H1 (cell line): Measurements from ENCODE around the gene AGAP1. TPM values are rescaled to one million over a fixed set of nuclear protein-coding genes. Genes with fewer than 3 reads are reported as not detected.

Source experiments
- CTCF ChIA-PET: fragments of 300-600 bp; sonication (Branson Sonifier 250); formaldehyde crosslinking; loops from one replicate; lab custom pipeline; 2021; ENCODE audit not compliant: partially characterized antibody; lab: Charles Lee
- POLR2A ChIA-PET: fragments of 300-600 bp; sonication (Branson Sonifier 250); formaldehyde crosslinking; loops from one replicate; lab custom pipeline; 2021; ENCODE audit warnings: inconsistent platforms; ENCODE audit not compliant: partially characterized antibody; lab: Charles Lee
- DNase-seq, 2 experiments: peaks; one replicate each; pipeline versions ENCODE4 v3.0.0 to v3.0.0-alpha.2; 2010 to 2022; ENCODE audit warnings: low spot score in 2 of 2, low read depth in 1 of 2, mixed read lengths in 1 of 2
- FAIRE-seq: peaks from 2 replicates; lab custom pipeline; 2011; peaks lifted over from hg19 to GRCh38; lab: Jason Lieb, UNC
- H2AFZ ChIP-seq: 2 replicates; pipeline ENCODE4 v1.8.1; 2012; ENCODE audit warnings: low read length, inconsistent platforms
- H2AK5ac ChIP-seq: 2 replicates; pipeline ENCODE4 v1.6.1; 2013; ENCODE audit warnings: low read depth, low read length
- H2BK120ac ChIP-seq: replicated peaks from 2 replicates; pipeline ENCODE3; 2013; ENCODE audit warnings: low read depth, low read length, inconsistent platforms
- H2BK12ac ChIP-seq: 2 replicates; pipeline ENCODE4 v1.6.1; 2013; ENCODE audit warnings: low read depth, low read length
- H2BK15ac ChIP-seq: 2 replicates; pipeline ENCODE4 v1.6.1; 2013; ENCODE audit warnings: low read length
- H2BK20ac ChIP-seq: 2 replicates; pipeline ENCODE4 v1.6.1; 2013; ENCODE audit warnings: low read length
- H2BK5ac ChIP-seq: 2 replicates; pipeline ENCODE4 v1.6.1; 2013; ENCODE audit warnings: low read depth, low read length
- H3K14ac ChIP-seq: 2 replicates; pipeline ENCODE4 v1.6.1; 2013; ENCODE audit warnings: inconsistent platforms; ENCODE audit not compliant: insufficient read length
- H3K18ac ChIP-seq: 2 replicates; pipeline ENCODE4 v1.6.1; 2013; ENCODE audit warnings: low read length; ENCODE audit errors: extremely low read depth
- H3K23ac ChIP-seq: 2 replicates; pipeline ENCODE4 v1.6.1; 2013; ENCODE audit warnings: inconsistent platforms; ENCODE audit not compliant: insufficient read length
- H3K23me2 ChIP-seq: 2 replicates; pipeline ENCODE4 v1.6.1; 2013; ENCODE audit warnings: low read depth, low read length
- H3K27ac ChIP-seq: 2 replicates; pipeline ENCODE4 v1.6.1; 2011; ENCODE audit warnings: low read depth, low read length, inconsistent platforms
- H3K27me3 ChIP-seq, 4 experiments: replicated peaks in 1 of 4; 1 replicate in 1 of 4; 2 replicates in 3 of 4; pipeline versions ENCODE4 v1.6.1 to v1.8.1; 2011 to 2013; ENCODE audit warnings: low read length in 3 of 4, mild to moderate bottlenecking in 3 of 4, inconsistent platforms in 2 of 4, mixed read lengths in 2 of 4, moderate library complexity in 1 of 4; ENCODE audit not compliant: control insufficient read depth in 3 of 4, insufficient read depth in 3 of 4; ENCODE audit errors: extremely low read depth in 1 of 4
- H3K36me3 ChIP-seq, 4 experiments: 2 replicates each; pipeline versions ENCODE4 v1.6.1 to v1.8.1; 2011 to 2013; ENCODE audit warnings: mild to moderate bottlenecking in 4 of 4, low read length in 3 of 4, moderate library complexity in 2 of 4, control low read depth in 1 of 4, inconsistent platforms in 1 of 4; ENCODE audit not compliant: insufficient read depth in 4 of 4, control insufficient read depth in 2 of 4
- H3K4ac ChIP-seq: replicated peaks from 2 replicates; pipeline ENCODE3; 2013; ENCODE audit warnings: low read length, low read depth, mixed read lengths, inconsistent platforms; ENCODE audit not compliant: insufficient read length
- H3K4me1 ChIP-seq, 4 experiments: replicated peaks in 1 of 4; 1 replicate in 1 of 4; 2 replicates in 3 of 4; pipeline versions ENCODE4 v1.6.1 to v1.8.1; 2011 to 2013; ENCODE audit warnings: low read length in 3 of 4, inconsistent platforms in 2 of 4, mixed read lengths in 1 of 4; ENCODE audit not compliant: insufficient read depth in 4 of 4, control insufficient read depth in 3 of 4
- H3K4me2 ChIP-seq, 2 experiments: 2 replicates each; pipeline versions ENCODE4 v1.6.1 to v1.8.1; 2011 to 2013; ENCODE audit warnings: low read depth in 2 of 2, low read length in 2 of 2, control low read depth in 1 of 2, inconsistent platforms in 1 of 2, mild to moderate bottlenecking in 1 of 2; ENCODE audit not compliant: insufficient read depth in 1 of 2
- H3K4me3 ChIP-seq, 4 experiments: fragments of 200-600, 300-600 bp in 1 of 4; sonication (generic), shearing (Covaris generic), sonication (Bioruptor Twin) in 1 of 4; 2 replicates each; pipeline versions ENCODE4 v1.5.1 to v1.8.1; 2011 to 2016; ENCODE audit warnings: low read length in 4 of 4, low read depth in 3 of 4, control low read depth in 2 of 4, inconsistent platforms in 2 of 4, mild to moderate bottlenecking in 2 of 4, mixed read lengths in 1 of 4, moderate library complexity in 1 of 4; ENCODE audit not compliant: insufficient read depth in 2 of 4; ENCODE audit errors: extremely low read depth in 1 of 4
- H3K56ac ChIP-seq: replicated peaks from 2 replicates; pipeline ENCODE3; 2013; ENCODE audit warnings: low read depth, mild to moderate bottlenecking, mixed read lengths, low read length, inconsistent platforms; ENCODE audit not compliant: insufficient read length
- H3K79me1 ChIP-seq: 2 replicates; pipeline ENCODE4 v1.6.1; 2013; ENCODE audit warnings: low read depth, low read length, control low read depth
- H3K79me2 ChIP-seq, 2 experiments: 2 replicates each; pipeline versions ENCODE4 v1.6.1 to v1.8.1; 2012 to 2013; ENCODE audit warnings: low read length in 2 of 2, mild to moderate bottlenecking in 2 of 2, inconsistent platforms in 1 of 2; ENCODE audit not compliant: insufficient read depth in 2 of 2, control insufficient read depth in 1 of 2
- H3K9ac ChIP-seq, 4 experiments: replicated peaks in 1 of 4; 1 replicate in 1 of 4; 2 replicates in 3 of 4; pipeline versions ENCODE4 v1.6.1 to v1.8.1; 2011 to 2013; ENCODE audit warnings: low read depth in 3 of 4, low read length in 3 of 4, control low read depth in 2 of 4, mild to moderate bottlenecking in 2 of 4, moderate library complexity in 2 of 4, inconsistent platforms in 1 of 4; ENCODE audit errors: extremely low read depth in 1 of 4
- H3K9me3 ChIP-seq, 2 experiments: 2 replicates each; pipeline versions ENCODE4 v1.6.1 to v1.8.1; 2012 to 2013; ENCODE audit warnings: mild to moderate bottlenecking in 2 of 2, moderate library complexity in 2 of 2, control low read depth in 1 of 2, inconsistent platforms in 1 of 2, low read depth in 1 of 2, low read length in 1 of 2, mixed read lengths in 1 of 2; ENCODE audit not compliant: insufficient read depth in 2 of 2
- H4K20me1 ChIP-seq, 2 experiments: replicated peaks in 1 of 2; 2 replicates each; pipeline versions ENCODE3 to v1.8.1; 2011 to 2013; ENCODE audit warnings: inconsistent platforms in 2 of 2, low read length in 2 of 2, mild to moderate bottlenecking in 1 of 2; ENCODE audit not compliant: insufficient read depth in 2 of 2, control insufficient read depth in 1 of 2
- H4K5ac ChIP-seq: 2 replicates; pipeline ENCODE4 v1.6.1; 2013; ENCODE audit warnings: low read length, low read depth, mixed read lengths, inconsistent platforms; ENCODE audit not compliant: insufficient read length
- H4K8ac ChIP-seq: 2 replicates; pipeline ENCODE4 v1.8.0; 2013; ENCODE audit warnings: mild to moderate bottlenecking, moderate library complexity, low read length, inconsistent platforms; ENCODE audit not compliant: insufficient read depth; ENCODE audit errors: extremely low read depth
- H4K91ac ChIP-seq: replicated peaks from 2 replicates; pipeline ENCODE3; 2013; ENCODE audit warnings: low read length, mixed read lengths, inconsistent platforms; ENCODE audit not compliant: insufficient read length
- CBX8 ChIP-seq: fragments of 300-800, 300-1000 bp; sonication (generic); IDR thresholded peaks from 2 replicates; pipeline ENCODE4 v1.7.1; 2016; ENCODE audit warnings: low read depth, low read length, borderline replicate concordance
- CTCF ChIP-seq, 3 experiments: IDR thresholded peaks; 1 replicate in 2 of 3; 2 replicates in 1 of 3; pipeline versions ENCODE4 v1.5.1 to v1.6.1; 2011; ENCODE audit warnings: low read length in 3 of 3, mild to moderate bottlenecking in 3 of 3, inconsistent platforms in 2 of 3, low read depth in 1 of 3, moderate library complexity in 1 of 3; ENCODE audit not compliant: insufficient read depth in 1 of 3; ENCODE audit errors: control extremely low read depth in 1 of 3
- HDAC2 ChIP-seq, 2 experiments: fragments of 300-600 bp in 1 of 2; sonication (generic) in 1 of 2; IDR thresholded peaks; 2 replicates each; pipeline ENCODE4 v1.6.1; 2011 to 2012; ENCODE audit warnings: low read depth in 2 of 2, low read length in 2 of 2, mild to moderate bottlenecking in 2 of 2, moderate library complexity in 2 of 2, borderline replicate concordance in 1 of 2, inconsistent platforms in 1 of 2
- NANOG ChIP-seq: IDR thresholded peaks from 2 replicates; pipeline ENCODE4 v1.6.1; 2011; ENCODE audit warnings: low read length, low read depth, mild to moderate bottlenecking, inconsistent platforms; ENCODE audit not compliant: insufficient read depth, poor library complexity, severe bottlenecking
- PHF8 ChIP-seq: fragments of 200-600 bp; sonication (generic); conservative IDR thresholded peaks from 2 replicates; pipeline ENCODE4 v1.7.1; 2012; ENCODE audit warnings: low read depth, mild to moderate bottlenecking, inconsistent platforms, low read length, moderate library complexity
- SIN3A ChIP-seq, 2 experiments: IDR thresholded peaks in 1 of 2; conservative IDR thresholded peaks in 1 of 2; 2 replicates each; pipeline ENCODE4 v1.6.1; 2011 to 2012; ENCODE audit warnings: low read length in 2 of 2, improper control_type of control experiment in 1 of 2, low read depth in 1 of 2, mild to moderate bottlenecking in 1 of 2
- SUZ12 ChIP-seq: fragments of 200-600 bp; sonication (generic); IDR thresholded peaks from 2 replicates; pipeline ENCODE4 v1.6.1; 2012; ENCODE audit warnings: mild to moderate bottlenecking, inconsistent platforms, low read length, moderate library complexity, mixed read lengths
- WGBS, 2 experiments: shearing (Covaris generic) in 1 of 2; methylation state at CpG; one replicate each; pipeline versions ENCODE4 v1.1.6 to v1.1.7; 2013 to 2015; ENCODE audit warnings: low lambda C conversion rate in 2 of 2, mixed read lengths in 2 of 2, inconsistent platforms in 1 of 2, low coverage in 1 of 2, missing lambda C conversion rate in 1 of 2; ENCODE audit not compliant: insufficient replicate concordance in 2 of 2, insufficient coverage in 1 of 2, insufficient read length in 1 of 2; ENCODE audit errors: extremely low coverage in 1 of 2, missing lambda C conversion rate in 1 of 2; 5-methylcytosine and 5-hydroxymethylcytosine counted together
- polyA plus RNA-seq, 7 experiments: library from polyadenylated mRNA; depleted of rRNA in 3 of 7; stranded (reverse) in 5 of 7; unstranded in 2 of 7; fragments of >200 nt in 5 of 7; fragments of 200-250 nt in 2 of 7; gene quantifications; 1 replicate in 5 of 7; 2 replicates in 1 of 7; 4 replicates in 1 of 7; pipeline versions ENCODE4 v1.2.1 to v1.2.3, GENCODE V29; 2011 to 2013; ENCODE audit warnings: missing spikeins in 2 of 7, mixed read lengths in 2 of 7
- total RNA-seq: library from RNA; stranded (reverse); fragmentation: NEBNext Ultra II Directional; extraction: Animal tissue kit (Norgen Biotek cat#: 25700); gene quantifications from 2 replicates; pipeline ENCODE4 v1.2.1, GENCODE V29; 2021
- TF ChIP-seq, protein P1 (sequence below): IDR thresholded peaks from 2 replicates; pipeline ENCODE4 v1.6.1; 2011; ENCODE audit warnings: low read length, improper control_type of control experiment

AGAP1 gene
- total and polyA plus RNA-seq, 2 of the 8 experiments (the other 6 are each of a cell fraction or from before 2014, with no cell fraction given): 18.1 to 39.4 TPM

GRCh38 chr2:235699576-235699975, 205.7 kb downstream of the AGAP1 start:
- no peak overlapping the region for H2BK12ac ChIP-seq
- H3K27me3 ChIP-seq: no peaks in the 10 kb centered on the region
- no peak overlapping the region for H3K14ac ChIP-seq
- no peaks in the 10 kb centered on the region for H3K23me2 ChIP-seq
- H3K9me3 ChIP-seq: peaks cover 3 to 5% of the 10 kb centered on the region in 2 experiments; a peak in 3 of 4 replicates
- ChIA-PET CTCF (interaction anchor here (0.6 to 1.6 kb wide), 6 partner anchors 19 to 322 kb away, joined by 3 to 5 read pairs (median 4); no protein-coding TSS in a partner anchor), POLR2A (interaction anchor here (1.2 kb wide), 1 partner anchor 19 kb away, joined by 3 read pairs; no protein-coding TSS in a partner anchor)
- 96% methylated on average over 5 of the region's 5 CpGs; no CpG with 5 or more reads in 1 of the 2 experiments for WGBS, 2 experiments
- H3K36me3 ChIP-seq: no peaks in the 10 kb centered on the region
- FAIRE-seq (no peak), DNase-seq (no peak)
- H4K8ac ChIP-seq: no peak overlapping the region
- H4K91ac ChIP-seq: no peak overlapping the region
- peaks cover 9 to 15% of the 10 kb centered on the region in 2 experiments for H4K20me1 ChIP-seq
- peaks cover 2 to 22% (median 11%) of the 10 kb centered on the region in 4 experiments for H3K4me1 ChIP-seq
- H2BK20ac ChIP-seq: no peak overlapping the region
- H3K4ac ChIP-seq: no peak overlapping the region
- no peak overlapping the region for H2BK15ac ChIP-seq
- H2AK5ac ChIP-seq: no peak overlapping the region
- H3K79me2 ChIP-seq: peaks cover 0 to 87% of the 10 kb centered on the region in 2 experiments; a peak in 2 of 4 replicates
- no peak overlapping the region for H4K5ac ChIP-seq
- H3K9ac ChIP-seq: no peak overlapping the region
- H3K27ac ChIP-seq: no peak overlapping the region
- peaks cover 27% of the 10 kb centered on the region for H3K79me1 ChIP-seq
- no peak overlapping the region for H3K4me2 ChIP-seq
- H2AFZ ChIP-seq: no peak overlapping the region
- H2BK120ac ChIP-seq: no peak overlapping the region
- no peak overlapping the region for H3K23ac ChIP-seq
- H3K18ac ChIP-seq: no peak overlapping the region
- H2BK5ac ChIP-seq: no peak overlapping the region
- no peak overlapping the region for H3K56ac ChIP-seq
- H3K4me3 ChIP-seq: no peak overlapping the region
- TF ChIP-seq SUZ12: no peak
- no peak for TF ChIP-seq PHF8
- no peak for TF ChIP-seq NANOG
- no peak for TF ChIP-seq HDAC2 (IDR thresholded peaks at IDR 0.05; ENCODE audit: borderline replicate concordance in 1 of 2, low read depth in 2 of 2, low read length in 2 of 2)
- TF ChIP-seq CBX8: no peak
- no peak for TF ChIP-seq SIN3A (conservative IDR thresholded peaks at IDR 0.05 in 1 of 2, IDR thresholded peaks at IDR 0.05 in 1 of 2; ENCODE audit: low read depth in 1 of 2, low read length in 2 of 2)
- no peak for TF ChIP-seq CTCF (IDR thresholded peaks at IDR 0.05; ENCODE audit: control extremely low read depth in 1 of 3, insufficient read depth in 1 of 3, low read depth in 1 of 3, low read length in 3 of 3)
- TF ChIP-seq, protein P1, sequence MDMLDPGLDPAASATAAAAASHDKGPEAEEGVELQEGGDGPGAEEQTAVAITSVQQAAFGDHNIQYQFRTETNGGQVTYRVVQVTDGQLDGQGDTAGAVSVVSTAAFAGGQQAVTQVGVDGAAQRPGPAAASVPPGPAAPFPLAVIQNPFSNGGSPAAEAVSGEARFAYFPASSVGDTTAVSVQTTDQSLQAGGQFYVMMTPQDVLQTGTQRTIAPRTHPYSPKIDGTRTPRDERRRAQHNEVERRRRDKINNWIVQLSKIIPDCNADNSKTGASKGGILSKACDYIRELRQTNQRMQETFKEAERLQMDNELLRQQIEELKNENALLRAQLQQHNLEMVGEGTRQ: no peak
